Heart left ventricle (tissue), 16 donors: Measurements from ENCODE around the gene FBXL7. TPM values are rescaled to one million over a fixed set of nuclear protein-coding genes. Genes with fewer than 3 reads are reported as not detected.
A peak's percentile ranks its signal among the peaks of the same experiment; 100 is the strongest.

Source experiments
- ATAC-seq, 4 donors: fragments of 200-7000 bp; cut with Tn5 transposase; one replicate each; pipeline ENCODE4 v1.9.1; 2020 to 2022; ENCODE audit warnings: moderate library complexity in 4 of 4, mild to moderate bottlenecking in 3 of 4, moderate number of reproducible peaks in 1 of 4
- DNase-seq, 5 donors: peaks; one replicate each; pipeline ENCODE4 v3.0.0-alpha.2; 2020
- H3K27ac ChIP-seq, 12 donors: fragments of 200-600 bp; sonication (generic) in 4 of 12; one replicate each; pipeline versions ENCODE4 v1.5.0 to v1.8.0; 2016 to 2022; ENCODE audit warnings: mild to moderate bottlenecking in 2 of 12
- H3K27me3 ChIP-seq, 9 donors: fragments of 200-600 bp; sonication (generic) in 2 of 9; one replicate each; pipeline versions ENCODE4 v1.5.1 to v1.8.0; 2016 to 2022; ENCODE audit warnings: mild to moderate bottlenecking in 3 of 9
- H3K36me3 ChIP-seq, 9 donors: fragments of 200-600 bp; sonication (generic) in 2 of 9; one replicate each; pipeline versions ENCODE4 v1.5.0 to v1.8.0; 2018 to 2022; ENCODE audit warnings: mild to moderate bottlenecking in 2 of 9
- H3K4me1 ChIP-seq, 12 donors: fragments of 200-600 bp; sonication (generic) in 4 of 12; one replicate each; pipeline versions ENCODE4 v1.5.0 to v1.8.0; 2016 to 2022; ENCODE audit warnings: mild to moderate bottlenecking in 3 of 12
- H3K4me3 ChIP-seq, 12 donors: fragments of 200-600 bp; sonication (generic) in 4 of 12; one replicate each; pipeline versions ENCODE4 v1.5.0 to v1.8.0; 2017 to 2022; ENCODE audit warnings: mild to moderate bottlenecking in 9 of 12, moderate library complexity in 4 of 12
- H3K9me3 ChIP-seq, 12 donors: fragments of 200-600 bp; sonication (generic) in 4 of 12; one replicate each; pipeline versions ENCODE4 v1.5.0 to v1.8.0; 2016 to 2022; ENCODE audit warnings: mild to moderate bottlenecking in 1 of 12
- CTCF ChIP-seq, 12 donors: fragments of 200-600 bp; sonication (generic) in 4 of 12; IDR thresholded peaks; one replicate each; pipeline versions ENCODE4 v1.5.0 to v1.8.0; 2018 to 2022; ENCODE audit warnings: antibody characterized with exemption in 12 of 12, mild to moderate bottlenecking in 5 of 12
- POLR2A ChIP-seq, 2 donors: fragments of 450-650 bp; IDR thresholded peaks; one replicate each; pipeline ENCODE4 v1.6.1; 2017; ENCODE audit warnings: antibody characterized with exemption in 2 of 2, mild to moderate bottlenecking in 2 of 2, moderate library complexity in 2 of 2
- WGBS, 4 donors: extraction: QIAGEN DNeasy Blood & Tissue Kit in 2 of 4; methylation state at CpG; one replicate each; pipeline versions ENCODE4 v1.1.5 to v1.1.7; 2013 to 2018; 5-methylcytosine and 5-hydroxymethylcytosine counted together
- intact Hi-C, 10 donors: fragments of 100-400 bp; cut with DNase I; formaldehyde crosslinking; loops; one replicate each; pipeline versions ENCODE4 v1.11.1 to v1.14.2; 2022
- polyA plus RNA-seq, 2 donors: library from polyadenylated mRNA; stranded (reverse); fragments of 200-250 nt; gene quantifications; one replicate each; pipeline ENCODE4 v1.2.3, GENCODE V29; 2013
- total RNA-seq, 9 donors: library from RNA; depleted of rRNA in 2 of 9; stranded (reverse); fragments of >200 nt in 2 of 9; fragmentation: NEBNext Ultra II Directional in 3 of 9; extraction: Animal tissue kit (Norgen Biotek cat#: 25700) in 3 of 9; gene quantifications; one replicate each; pipeline versions ENCODE4 v1.1.0 to v1.2.4, GENCODE V29; 2016 to 2023
- donor health status: ischemic (EF 13 %, LVEDD 7.1; RV severe dilation, severe dysfunction).
- donor health status: healthy with polysubstance abuse.
- donor health status: DM: no; HTN: yes; CAD: no.
- donor health status: DM: no; HTN: no; CAD: no.
- donor health status: ischemic (EF 25% LVEDD 6.9; RV normal size, moderate dysfunction).
- donor health status: ischemic (EF 25% LVEDD 5.7; RV mildly dilated, moderate dysfunction).
- donor health status: healthy.
- donor health status: DM: yes; HTN: yes; CAD: no.
- donor health status: ischemic (EF 35%, LVEDD 5.7; RV mildly dilated, moderate dysfunction).
- donor health status: nonischemic (EF 11% LVEDD 7.7; RV severe dilation, severe dysfunction).
- donor health status: DM: yes; HTN: yes; CAD: no.
- donor health status: PGD.
- donor health status: ischemic (EF 29% LVEDD 5.4; RV normal size, mild dysfunction).
- donor health status: nonischemic (EF 23%, LVEDD 6.1; RV moderate dilation, normal function).

Gene FBXL7
- total and polyA plus RNA-seq, 11 donors: 8.7 to 27.6 (median 24.3) TPM

GRCh38 chr5:15570491-15570890 lies 70.5 kb downstream of the FBXL7 start:
- no peak for TF ChIP-seq POLR2A (IDR thresholded peaks at IDR 0.05)
- no peak for TF ChIP-seq CTCF (IDR thresholded peaks at IDR 0.05)
- intact Hi-C loops: no loop called here
- H3K4me1 ChIP-seq: peaks cover 0 to 40% (median 25%) of the 10 kb centered on the region in 12 donors
- H3K9me3 ChIP-seq: no peaks in the 10 kb centered on the region
- WGBS, 4 donors: 86 to 93% (median 89%) methylated on average over 5 of the region's 5 CpGs
- H3K27ac ChIP-seq: no peak overlapping the region
- H3K4me3 ChIP-seq: no peak overlapping the region
- no peak for DNase-seq
- H3K27me3 ChIP-seq: no peaks in the 10 kb centered on the region
- no peak for ATAC-seq
- no peaks in the 10 kb centered on the region for H3K36me3 ChIP-seq

GRCh38 chr5:15571081-15571480 lies 71.1 kb downstream of the FBXL7 start:
- TF ChIP-seq POLR2A (IDR thresholded peaks at IDR 0.05) (no peak), CTCF (IDR thresholded peaks at IDR 0.05) (no peak)
- Histone ChIP-seq H3K9me3 (no peaks in the 10 kb centered on the region), H3K4me3 (no peak overlapping the region), H3K36me3 (no peaks in the 10 kb centered on the region), H3K4me1 (peaks cover 0 to 45% (median 29%) of the 10 kb centered on the region in 12 donors), H3K27me3 (no peaks in the 10 kb centered on the region), H3K27ac (no peak overlapping the region)
- intact Hi-C loops: no loop called here
- WGBS, 4 donors: 88 to 100% (median 97%) methylated on average over 1 of the region's 1 CpG
- ATAC-seq (no peak), DNase-seq (no peak)

GRCh38 chr5:15571618-15572017 lies 71.6 kb downstream of the FBXL7 start:
- WGBS, 4 donors: 82 to 92% (median 88%) methylated on average over 7 of the region's 7 CpGs

GRCh38 chr5:15573590-15573989 lies 73.6 kb downstream of the FBXL7 start:
- DNase-seq (no peak), ATAC-seq (peak in 1 of 4 donors; percentile 35)
- intact Hi-C loops: no loop called here
- Histone ChIP-seq H3K9me3 (no peaks in the 10 kb centered on the region), H3K4me1 (peaks cover 0 to 68% (median 41%) of the 10 kb centered on the region in 12 donors), H3K36me3 (no peaks in the 10 kb centered on the region), H3K27ac (peak overlapping the region in 1 of 12 donors; percentile 4), H3K4me3 (no peak overlapping the region), H3K27me3 (no peaks in the 10 kb centered on the region)
- TF ChIP-seq POLR2A (IDR thresholded peaks at IDR 0.05) (no peak), CTCF (IDR thresholded peaks at IDR 0.05) (no peak)
- 22 to 35% (median 26%) methylated on average over 4 of the region's 4 CpGs for WGBS, 4 donors

More at GRCh38 chr5:15571618-15572017, 71.6 kb downstream of the FBXL7 start:
- ATAC-seq (peak in 2 of 4 donors; percentile 25 to 48), DNase-seq (no peak)
- intact Hi-C loops: no loop called here
- Histone ChIP-seq H3K4me1 (peaks cover 0 to 51% (median 32%) of the 10 kb centered on the region in 12 donors), H3K4me3 (no peak overlapping the region), H3K27ac (no peak overlapping the region), H3K36me3 (no peaks in the 10 kb centered on the region), H3K9me3 (no peaks in the 10 kb centered on the region), H3K27me3 (no peaks in the 10 kb centered on the region)
- TF ChIP-seq CTCF (IDR thresholded peaks at IDR 0.05) (no peak), POLR2A (IDR thresholded peaks at IDR 0.05) (no peak)
